ENCODE data around the gene FOCAD. TPM values are rescaled to one million over a fixed set of nuclear protein-coding genes. Genes with fewer than 3 reads are reported as not detected.
A peak's percentile ranks its signal among the peaks of the same experiment; 100 is the strongest.

FOCAD gene
- total RNA-seq, 1 experiment from 2014 or later, result 40.7 TPM

DNA sequence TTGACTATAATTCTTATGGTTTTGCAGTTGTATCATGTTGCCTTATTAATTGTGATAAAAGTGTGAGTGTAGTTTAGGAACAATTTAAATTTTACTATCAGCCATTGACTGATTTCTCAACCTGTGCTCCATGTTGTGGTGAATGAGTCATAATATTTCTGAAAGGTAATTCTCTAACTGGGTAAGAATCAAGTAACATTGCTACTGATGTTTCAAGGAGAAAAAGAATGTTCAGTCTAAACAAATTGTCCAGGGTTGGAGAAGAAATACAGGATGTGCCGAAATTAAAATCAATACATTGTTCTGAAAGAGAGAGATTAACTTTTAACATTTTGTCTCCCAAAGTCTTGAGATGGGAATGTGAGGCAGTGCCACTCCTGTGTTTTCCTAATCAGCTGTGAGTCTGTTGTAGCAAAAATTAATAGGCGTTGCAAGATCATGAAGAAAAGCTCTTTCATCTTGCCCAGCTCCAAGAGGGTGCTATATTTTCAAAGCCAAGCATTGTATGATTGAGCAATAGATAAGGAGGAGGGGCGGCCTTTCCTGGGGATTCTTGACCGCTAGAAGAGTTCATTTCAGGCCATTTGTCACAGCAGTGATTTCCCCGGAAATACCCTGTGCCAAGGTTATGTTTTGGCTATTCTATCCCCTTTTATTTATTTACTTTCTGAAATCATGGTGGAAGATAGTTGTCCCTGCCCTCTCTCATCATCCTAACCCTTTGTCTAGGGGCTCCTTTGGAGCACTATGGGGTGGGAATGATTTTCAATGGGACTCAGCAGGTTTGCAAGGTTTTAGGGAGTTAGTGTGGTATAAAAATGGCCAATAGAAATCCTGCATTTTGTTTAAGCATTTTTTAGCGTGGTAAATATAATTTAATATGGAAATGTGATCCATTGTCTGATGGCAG is 151.6 kb downstream of the FOCAD start:
- ATAC-seq, result no peak; the same call in 1 of the 2 replicates
- TF ChIP-seq CBX3 (IDR thresholded peaks at IDR 0.05; ENCODE audit: low read depth), result no peak
- TF ChIP-seq EGR1 (IDR thresholded peaks at IDR 0.05; ENCODE audit: low read depth), result no peak
- TF ChIP-seq ELF1 (IDR thresholded peaks at IDR 0.05; ENCODE audit: borderline replicate concordance, low read depth), result no peak
- no peak for TF ChIP-seq POLR2AphosphoS5 (IDR thresholded peaks at IDR 0.05; ENCODE audit: low read depth, low read length)
- TF ChIP-seq, protein P1, sequence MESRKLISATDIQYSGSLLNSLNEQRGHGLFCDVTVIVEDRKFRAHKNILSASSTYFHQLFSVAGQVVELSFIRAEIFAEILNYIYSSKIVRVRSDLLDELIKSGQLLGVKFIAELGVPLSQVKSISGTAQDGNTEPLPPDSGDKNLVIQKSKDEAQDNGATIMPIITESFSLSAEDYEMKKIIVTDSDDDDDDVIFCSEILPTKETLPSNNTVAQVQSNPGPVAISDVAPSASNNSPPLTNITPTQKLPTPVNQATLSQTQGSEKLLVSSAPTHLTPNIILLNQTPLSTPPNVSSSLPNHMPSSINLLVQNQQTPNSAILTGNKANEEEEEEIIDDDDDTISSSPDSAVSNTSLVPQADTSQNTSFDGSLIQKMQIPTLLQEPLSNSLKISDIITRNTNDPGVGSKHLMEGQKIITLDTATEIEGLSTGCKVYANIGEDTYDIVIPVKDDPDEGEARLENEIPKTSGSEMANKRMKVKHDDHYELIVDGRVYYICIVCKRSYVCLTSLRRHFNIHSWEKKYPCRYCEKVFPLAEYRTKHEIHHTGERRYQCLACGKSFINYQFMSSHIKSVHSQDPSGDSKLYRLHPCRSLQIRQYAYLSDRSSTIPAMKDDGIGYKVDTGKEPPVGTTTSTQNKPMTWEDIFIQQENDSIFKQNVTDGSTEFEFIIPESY (IDR thresholded peaks at IDR 0.05; ENCODE audit: extremely low read depth, insufficient replicate concordance, low read length), result no peak
- no peak for TF ChIP-seq ZNF274 (IDR thresholded peaks at IDR 0.05; ENCODE audit: low read depth, low read length)
- peak; percentile 81 for TF ChIP-seq TCF7L2 (IDR thresholded peaks at IDR 0.05; ENCODE audit: borderline replicate concordance, extremely low read depth, insufficient read depth, insufficient read length)
- TF ChIP-seq, protein P2, sequence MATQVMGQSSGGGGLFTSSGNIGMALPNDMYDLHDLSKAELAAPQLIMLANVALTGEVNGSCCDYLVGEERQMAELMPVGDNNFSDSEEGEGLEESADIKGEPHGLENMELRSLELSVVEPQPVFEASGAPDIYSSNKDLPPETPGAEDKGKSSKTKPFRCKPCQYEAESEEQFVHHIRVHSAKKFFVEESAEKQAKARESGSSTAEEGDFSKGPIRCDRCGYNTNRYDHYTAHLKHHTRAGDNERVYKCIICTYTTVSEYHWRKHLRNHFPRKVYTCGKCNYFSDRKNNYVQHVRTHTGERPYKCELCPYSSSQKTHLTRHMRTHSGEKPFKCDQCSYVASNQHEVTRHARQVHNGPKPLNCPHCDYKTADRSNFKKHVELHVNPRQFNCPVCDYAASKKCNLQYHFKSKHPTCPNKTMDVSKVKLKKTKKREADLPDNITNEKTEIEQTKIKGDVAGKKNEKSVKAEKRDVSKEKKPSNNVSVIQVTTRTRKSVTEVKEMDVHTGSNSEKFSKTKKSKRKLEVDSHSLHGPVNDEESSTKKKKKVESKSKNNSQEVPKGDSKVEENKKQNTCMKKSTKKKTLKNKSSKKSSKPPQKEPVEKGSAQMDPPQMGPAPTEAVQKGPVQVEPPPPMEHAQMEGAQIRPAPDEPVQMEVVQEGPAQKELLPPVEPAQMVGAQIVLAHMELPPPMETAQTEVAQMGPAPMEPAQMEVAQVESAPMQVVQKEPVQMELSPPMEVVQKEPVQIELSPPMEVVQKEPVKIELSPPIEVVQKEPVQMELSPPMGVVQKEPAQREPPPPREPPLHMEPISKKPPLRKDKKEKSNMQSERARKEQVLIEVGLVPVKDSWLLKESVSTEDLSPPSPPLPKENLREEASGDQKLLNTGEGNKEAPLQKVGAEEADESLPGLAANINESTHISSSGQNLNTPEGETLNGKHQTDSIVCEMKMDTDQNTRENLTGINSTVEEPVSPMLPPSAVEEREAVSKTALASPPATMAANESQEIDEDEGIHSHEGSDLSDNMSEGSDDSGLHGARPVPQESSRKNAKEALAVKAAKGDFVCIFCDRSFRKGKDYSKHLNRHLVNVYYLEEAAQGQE (IDR thresholded peaks at IDR 0.05; ENCODE audit: low read depth), result no peak
- TF ChIP-seq FOSL1 (IDR thresholded peaks at IDR 0.05; ENCODE audit: low read depth), result no peak
- TF ChIP-seq EZH2 (IDR thresholded peaks at IDR 0.05), result no peak
- no peak for TF ChIP-seq ATF3 (IDR thresholded peaks at IDR 0.05)
- peak; percentile 44; the same call in 1 of the 2 replicates for TF ChIP-seq CEBPB (IDR thresholded peaks at IDR 0.05; ENCODE audit: low read depth)
- TF ChIP-seq, protein P3, sequence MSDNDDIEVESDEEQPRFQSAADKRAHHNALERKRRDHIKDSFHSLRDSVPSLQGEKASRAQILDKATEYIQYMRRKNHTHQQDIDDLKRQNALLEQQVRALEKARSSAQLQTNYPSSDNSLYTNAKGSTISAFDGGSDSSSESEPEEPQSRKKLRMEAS (IDR thresholded peaks at IDR 0.05), result no peak
- TF ChIP-seq CTCF (IDR thresholded peaks at IDR 0.05 in 2 of 3, conservative IDR thresholded peaks at IDR 0.05 in 1 of 3; ENCODE audit: borderline replicate concordance in 1 of 3, insufficient read depth in 1 of 3, low read depth in 2 of 3, low read length in 2 of 3), result no peak
- no peak for TF ChIP-seq SIN3A (IDR thresholded peaks at IDR 0.05; ENCODE audit: low read depth)
- no peak for TF ChIP-seq ZFX (IDR thresholded peaks at IDR 0.05)
- no peak for TF ChIP-seq RAD21 (IDR thresholded peaks at IDR 0.05; ENCODE audit: low read depth)
- CTCF ChIA-PET, result no interaction called here
- no peak overlapping the region for H2AFZ ChIP-seq (ENCODE audit: low read depth, low read length, poor library complexity, severe bottlenecking)
- H3K9me2 ChIP-seq (ENCODE audit: insufficient read depth), result no peaks in the 10 kb centered on the region
- no peaks in the 10 kb centered on the region for H3K27me3 ChIP-seq (ENCODE audit: insufficient read depth, low read length)
- RAD21 ChIA-PET (ENCODE audit: low non-redundant PET in 1 of 2, low total read pairs in 2 of 2, uncharacterized antibody in 2 of 2, unreplicated experiment in 2 of 2), result no interaction called here
- H3K9ac ChIP-seq (ENCODE audit: low read length), result no peak overlapping the region
- H3K4me2 ChIP-seq (ENCODE audit: low read length), result no peak overlapping the region
- no peak overlapping the region for H3K27ac ChIP-seq (ENCODE audit: low read depth, low read length)
- intact Hi-C loops (cut with micrococcal nuclease), result no loop called here
- H4K20me1 ChIP-seq (ENCODE audit: insufficient read depth), result no peaks in the 10 kb centered on the region
- peaks cover 0 to 2% of the 10 kb centered on the region in 2 experiments; a peak in 2 of 4 replicates for H3K4me1 ChIP-seq (ENCODE audit: control insufficient read depth in 1 of 2, insufficient read depth in 2 of 2, low read length in 2 of 2)
- POLR2A ChIA-PET, result no interaction called here
- no TSS peak for BruUV-seq (replicated peaks)
- no peaks in the 10 kb centered on the region for H3K79me2 ChIP-seq (ENCODE audit: insufficient read depth, low read length)
- H3K36me3 ChIP-seq (ENCODE audit: control insufficient read depth in 1 of 2, insufficient read depth in 2 of 2, low read length in 2 of 2), result no peaks in the 10 kb centered on the region
- DNase-seq (ENCODE audit: low read depth, low spot score), result no peak
- H3K4me3 ChIP-seq (replicated peaks in 1 of 2; ENCODE audit: low read depth in 1 of 2, low read length in 2 of 2), result no peak overlapping the region
- H3K9me3 ChIP-seq (ENCODE audit: control insufficient read depth in 1 of 2, insufficient read depth in 1 of 2, low read depth in 1 of 2, low read length in 2 of 2), result no peaks in the 10 kb centered on the region

All from HCT116 (cell line).